Epithelial cell of esophagus (primary cell): Measurements from ENCODE around the gene NTM.

Experiments used
- DNase-seq: peaks from one replicate; pipeline ENCODE4 v3.0.0; 2010; ENCODE audit warnings: low read depth
- H3K4me3 ChIP-seq: 2 replicates; pipeline ENCODE4 v1.5.1; 2011; ENCODE audit warnings: mild to moderate bottlenecking, low read length, control low read depth
- CTCF ChIP-seq: IDR thresholded peaks from 2 replicates; pipeline ENCODE4 v1.5.1; 2011; ENCODE audit warnings: low read depth, mild to moderate bottlenecking, low read length, control low read depth, inconsistent platforms; ENCODE audit not compliant: insufficient read depth; ENCODE audit errors: missing control alignments

NTM gene

GRCh38 chr11:131917634-131918384, 547.4 kb downstream of the NTM start:
- TF ChIP-seq CTCF, result no peak
- H3K4me3 ChIP-seq, result no peak overlapping the region
- DNase-seq, result no peak

- DNase-seq, result no peak
- no peak overlapping the region for H3K4me3 ChIP-seq
- no peak for TF ChIP-seq CTCF
These were observed 548.2 kb downstream of the NTM start for GRCh38 chr11:131918663-131919062.

DNA sequence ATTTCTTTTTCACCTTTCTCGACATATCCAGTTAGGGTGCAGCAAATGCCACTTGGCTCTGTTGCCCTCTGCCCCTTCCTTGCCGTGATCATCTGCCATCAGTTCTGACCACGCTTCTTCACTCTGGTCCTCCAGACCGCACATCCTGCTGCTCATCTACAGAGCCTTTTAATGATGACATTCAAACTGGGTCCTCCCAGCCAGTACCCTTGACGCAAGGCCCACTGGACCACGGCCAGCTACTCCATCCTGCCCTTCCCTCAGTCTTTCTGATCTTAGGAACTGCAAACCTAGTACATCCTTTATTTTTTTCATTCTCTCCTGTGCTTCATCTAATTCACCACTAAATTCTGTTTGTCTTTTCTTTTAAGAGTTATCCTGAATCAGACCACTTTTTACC, 551.8 kb downstream of the NTM start:
- no peak for TF ChIP-seq CTCF
- DNase-seq, result no peak
- H3K4me3 ChIP-seq, result no peak overlapping the region

DNA sequence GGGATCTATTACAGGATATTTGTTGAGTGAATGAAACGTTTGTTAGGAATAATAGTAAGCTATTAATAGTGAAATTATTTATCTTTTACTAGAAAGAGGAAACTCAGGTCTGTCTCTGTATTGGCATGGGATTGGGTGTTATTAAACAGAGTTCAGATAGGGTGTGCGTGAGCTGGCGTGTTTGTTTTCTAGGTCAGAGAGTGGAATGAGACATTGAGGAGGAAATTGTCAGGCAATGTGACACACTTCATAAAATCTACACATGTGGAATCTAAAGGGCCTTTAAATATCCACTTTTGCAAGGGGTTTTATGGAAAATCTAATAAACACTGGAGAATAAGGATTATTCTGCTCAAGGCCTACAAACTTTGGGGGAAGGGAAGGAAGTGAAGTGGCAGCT, 552.9 kb downstream of the NTM start:
- TF ChIP-seq CTCF, result no peak

GRCh38 chr11:131924001-131924400, 553.6 kb downstream of the NTM start:
- H3K4me3 ChIP-seq, result no peak overlapping the region
- TF ChIP-seq CTCF, result no peak
- DNase-seq, result no peak

More for the DNA sequence above, 552.9 kb downstream of the NTM start:
- DNase-seq, result no peak
- no peak overlapping the region for H3K4me3 ChIP-seq

- no peak for DNase-seq
- no peak overlapping the region for H3K4me3 ChIP-seq
- no peak for TF ChIP-seq CTCF
These were observed 554.2 kb downstream of the NTM start for GRCh38 chr11:131924457-131925201.
